ENCODE measurements around the gene MMP17.

GRCh38 chr12:131872154-131873051 lies 44.2 kb downstream of the MMP17 start:
- TF ChIP-seq CTCF (IDR thresholded peaks at IDR 0.05) (no peak), RFX5 (IDR thresholded peaks at IDR 0.05; ENCODE audit: low read length) (no peak), MAX (IDR thresholded peaks at IDR 0.05; ENCODE audit: low read depth) (no peak), MEF2A (IDR thresholded peaks at IDR 0.05; ENCODE audit: borderline replicate concordance, low read depth) (no peak), USF2 (IDR thresholded peaks at IDR 0.05; ENCODE audit: borderline replicate concordance, low read depth, low read length) (no peak), SIN3A (IDR thresholded peaks at IDR 0.05; ENCODE audit: borderline replicate concordance, low read depth, low read length) (no peak), IRF3 (IDR thresholded peaks at IDR 0.05; ENCODE audit: low read depth, low read length) (no peak), TCF12 (IDR thresholded peaks at IDR 0.05) (no peak), USF1 (IDR thresholded peaks at IDR 0.05; ENCODE audit: borderline replicate concordance, low read depth) (no peak), EP300 (IDR thresholded peaks at IDR 0.05; ENCODE audit: borderline replicate concordance in 1 of 2, low read depth in 1 of 2, low read length in 1 of 2) (no peak), MXI1 (IDR thresholded peaks at IDR 0.05; ENCODE audit: low read depth, low read length) (no peak)
